Neuron (in vitro differentiated cells): ENCODE results near the gene NRP2.

Source experiments
- H2AFZ ChIP-seq: one replicate; pipeline ENCODE4 v1.6.1; 2013; ENCODE audit warnings: low read depth, mild to moderate bottlenecking, inconsistent platforms, low read length, moderate library complexity
- H3K27me3 ChIP-seq: one replicate; pipeline ENCODE4 v1.6.1; 2013; ENCODE audit warnings: low read length; ENCODE audit not compliant: insufficient read depth
- H3K36me3 ChIP-seq: one replicate; pipeline ENCODE4 v1.6.1; 2013; ENCODE audit warnings: low read length; ENCODE audit not compliant: insufficient read depth
- H3K4me1 ChIP-seq: one replicate; pipeline ENCODE4 v1.6.1; 2013; ENCODE audit warnings: low read length; ENCODE audit not compliant: insufficient read depth
- H3K4me3 ChIP-seq: 2 replicates; pipeline ENCODE4 v1.5.1; 2013; ENCODE audit warnings: mild to moderate bottlenecking, low read length, moderate library complexity
- H3K9me3 ChIP-seq: one replicate; pipeline ENCODE4 v1.6.1; 2013; ENCODE audit warnings: low read length

Gene NRP2

GRCh38 chr2:205776720-205777119 is 94.4 kb downstream of the NRP2 start:
- Histone ChIP-seq H3K4me3 (no peak overlapping the region), H3K9me3 (no peaks in the 10 kb centered on the region), H3K36me3 (no peaks in the 10 kb centered on the region), H2AFZ (no peak overlapping the region), H3K4me1 (peaks cover 24% of the 10 kb centered on the region), H3K27me3 (no peaks in the 10 kb centered on the region)

DNA sequence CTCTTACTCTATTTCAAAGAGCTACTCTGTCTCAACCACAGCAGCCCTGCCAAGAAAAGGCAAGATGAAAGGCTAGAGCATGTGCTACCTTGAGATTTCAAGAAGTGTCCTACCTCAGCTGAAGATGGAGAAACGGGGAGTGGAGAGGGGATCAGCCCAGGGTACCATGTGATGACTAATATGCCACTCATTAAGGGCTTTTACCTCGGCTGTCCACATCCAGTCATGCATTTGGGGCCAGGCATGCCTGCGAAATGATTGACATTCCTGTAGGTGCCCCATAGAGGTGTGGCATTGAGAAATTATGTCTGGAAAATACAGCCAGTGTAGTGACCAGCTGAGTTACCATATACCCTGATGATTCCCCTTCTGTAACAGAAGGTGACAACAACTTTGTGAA is 96.1 kb downstream of the NRP2 start:
- H3K9me3 ChIP-seq: peaks cover 2% of the 10 kb centered on the region
- no peaks in the 10 kb centered on the region for H3K27me3 ChIP-seq
- peaks cover 24% of the 10 kb centered on the region for H3K4me1 ChIP-seq
- no peaks in the 10 kb centered on the region for H3K36me3 ChIP-seq
- H3K4me3 ChIP-seq: no peak overlapping the region
- H2AFZ ChIP-seq: no peak overlapping the region

- no peak overlapping the region for H3K4me3 ChIP-seq
- no peaks in the 10 kb centered on the region for H3K36me3 ChIP-seq
- H3K4me1 ChIP-seq: peaks cover 21% of the 10 kb centered on the region
- peaks cover 2% of the 10 kb centered on the region for H3K9me3 ChIP-seq
- H3K27me3 ChIP-seq: no peaks in the 10 kb centered on the region
- H2AFZ ChIP-seq: no peak overlapping the region
Measured at GRCh38 chr2:205780645-205781044, 98.3 kb downstream of the NRP2 start.

- no peaks in the 10 kb centered on the region for H3K36me3 ChIP-seq
- no peaks in the 10 kb centered on the region for H3K27me3 ChIP-seq
- no peak overlapping the region for H2AFZ ChIP-seq
- H3K9me3 ChIP-seq: peaks cover 2% of the 10 kb centered on the region
- peaks cover 24% of the 10 kb centered on the region for H3K4me1 ChIP-seq
- no peak overlapping the region for H3K4me3 ChIP-seq
Measured at GRCh38 chr2:205781244-205781931, 99.1 kb downstream of the NRP2 start.

- Histone ChIP-seq H3K4me1 (peaks cover 24% of the 10 kb centered on the region), H3K36me3 (no peaks in the 10 kb centered on the region), H3K4me3 (no peak overlapping the region), H3K27me3 (no peaks in the 10 kb centered on the region), H2AFZ (no peak overlapping the region), H3K9me3 (peaks cover 2% of the 10 kb centered on the region)
Measured at GRCh38 chr2:205782941-205783340, 100.6 kb downstream of the NRP2 start.

DNA sequence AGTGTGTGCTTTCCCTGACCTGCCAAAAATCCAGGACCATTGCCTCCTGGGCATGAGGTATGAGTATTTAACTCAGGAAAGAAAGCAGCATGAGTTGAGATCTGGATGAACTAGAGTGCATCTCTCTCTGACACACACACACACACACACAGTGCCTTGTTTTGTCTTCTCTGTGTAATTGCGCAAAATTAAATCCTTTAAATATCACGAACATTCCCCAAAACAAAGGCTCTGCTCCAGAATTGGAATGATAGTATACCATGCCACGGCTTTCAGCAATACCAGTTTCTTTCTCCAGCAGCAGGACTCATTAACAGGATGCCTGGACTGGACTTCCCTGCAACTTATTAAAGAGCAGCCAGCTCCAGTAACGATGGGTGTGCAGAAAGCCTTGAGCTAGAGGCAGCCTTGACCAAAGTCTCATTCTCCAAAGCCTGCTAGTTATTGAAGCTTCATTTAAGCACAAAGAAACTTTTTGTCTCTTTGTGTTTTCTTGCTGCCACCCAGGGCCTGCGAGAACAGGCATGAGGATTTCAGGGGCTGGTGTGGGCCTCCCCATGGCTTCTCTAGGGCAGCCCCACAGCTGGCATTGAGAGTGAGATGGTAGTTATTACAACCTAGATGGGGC is 101.7 kb downstream of the NRP2 start:
- no peak overlapping the region for H2AFZ ChIP-seq
- H3K36me3 ChIP-seq: no peaks in the 10 kb centered on the region
- no peaks in the 10 kb centered on the region for H3K27me3 ChIP-seq
- H3K4me3 ChIP-seq: no peak overlapping the region
- H3K4me1 ChIP-seq: peaks cover 24% of the 10 kb centered on the region
- peaks cover 2% of the 10 kb centered on the region for H3K9me3 ChIP-seq

- Histone ChIP-seq H3K4me1 (peaks cover 24% of the 10 kb centered on the region), H3K36me3 (no peaks in the 10 kb centered on the region), H2AFZ (no peak overlapping the region), H3K27me3 (no peaks in the 10 kb centered on the region), H3K4me3 (no peak overlapping the region), H3K9me3 (peaks cover 2% of the 10 kb centered on the region)
Measured at GRCh38 chr2:205785507-205786260, 103.4 kb downstream of the NRP2 start.

DNA sequence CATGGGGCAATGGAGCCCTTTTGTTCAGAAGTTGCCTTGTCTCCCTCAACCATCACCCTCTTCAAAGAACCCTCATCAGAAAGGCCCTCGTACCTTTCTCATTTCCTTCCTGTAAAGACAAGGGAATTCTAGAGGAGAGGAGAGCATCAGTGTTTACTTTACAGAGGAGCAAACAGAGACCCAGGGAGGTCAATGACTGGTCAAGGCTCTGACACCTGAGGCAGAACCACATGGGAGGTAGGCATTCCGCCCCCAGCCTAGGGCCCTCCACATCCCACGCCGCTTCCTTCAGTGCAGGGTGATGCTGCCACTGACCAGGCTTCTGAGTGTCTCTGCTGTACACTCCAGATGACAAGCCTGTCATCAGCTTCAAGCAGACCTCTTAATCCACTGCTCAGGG is 104.7 kb downstream of the NRP2 start:
- no peak overlapping the region for H2AFZ ChIP-seq
- no peaks in the 10 kb centered on the region for H3K36me3 ChIP-seq
- H3K4me3 ChIP-seq: no peak overlapping the region
- peaks cover 23% of the 10 kb centered on the region for H3K4me1 ChIP-seq
- H3K27me3 ChIP-seq: no peaks in the 10 kb centered on the region
- H3K9me3 ChIP-seq: peaks cover 2% of the 10 kb centered on the region

DNA sequence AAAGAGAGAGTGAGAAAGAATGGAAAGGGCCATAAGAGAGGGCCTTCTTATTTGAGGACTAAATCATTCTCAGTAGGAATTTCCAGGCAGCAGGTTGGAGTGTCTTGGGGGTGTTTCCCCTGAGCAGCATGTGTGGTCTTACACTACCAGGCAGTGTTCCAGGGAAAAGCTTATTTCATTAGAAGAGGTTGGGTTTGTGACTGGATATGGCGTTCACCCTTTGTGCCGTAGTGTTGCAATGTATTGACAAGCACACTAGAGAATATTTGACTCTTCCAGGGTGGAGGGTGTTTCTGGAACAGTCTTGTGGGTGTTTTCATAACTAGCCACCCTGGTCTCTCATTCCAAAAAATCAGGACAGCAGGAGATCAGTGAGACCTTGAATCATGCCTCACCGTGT is 105.5 kb downstream of the NRP2 start:
- H3K4me3 ChIP-seq: no peak overlapping the region
- H3K27me3 ChIP-seq: no peaks in the 10 kb centered on the region
- H3K36me3 ChIP-seq: no peaks in the 10 kb centered on the region
- peaks cover 2% of the 10 kb centered on the region for H3K9me3 ChIP-seq
- H2AFZ ChIP-seq: no peak overlapping the region
- peaks cover 23% of the 10 kb centered on the region for H3K4me1 ChIP-seq

DNA sequence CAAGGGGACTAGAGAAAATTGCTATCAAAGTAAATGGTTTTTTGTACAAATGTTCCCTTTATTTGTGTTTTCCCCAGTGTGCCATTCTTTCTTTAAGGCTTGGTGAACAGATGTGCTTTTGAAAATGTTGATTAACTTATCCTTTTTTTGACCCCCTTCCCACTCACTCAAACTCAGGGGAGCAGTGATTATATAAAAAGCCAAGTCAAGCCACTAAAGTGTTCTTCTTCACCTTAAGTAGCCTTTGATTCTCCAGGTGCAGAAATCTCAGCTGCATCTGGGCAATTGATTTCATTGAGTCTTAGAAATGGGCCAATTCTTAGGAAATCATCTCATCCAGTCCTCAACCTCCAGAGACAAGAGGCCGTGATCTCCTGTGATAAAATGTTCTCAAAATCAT is 107.6 kb downstream of the NRP2 start:
- H3K36me3 ChIP-seq: peaks cover 6% of the 10 kb centered on the region
- peaks cover 10% of the 10 kb centered on the region for H3K4me1 ChIP-seq
- no peak overlapping the region for H3K4me3 ChIP-seq
- H2AFZ ChIP-seq: no peak overlapping the region
- H3K27me3 ChIP-seq: no peaks in the 10 kb centered on the region
- H3K9me3 ChIP-seq: peaks cover 4% of the 10 kb centered on the region

DNA sequence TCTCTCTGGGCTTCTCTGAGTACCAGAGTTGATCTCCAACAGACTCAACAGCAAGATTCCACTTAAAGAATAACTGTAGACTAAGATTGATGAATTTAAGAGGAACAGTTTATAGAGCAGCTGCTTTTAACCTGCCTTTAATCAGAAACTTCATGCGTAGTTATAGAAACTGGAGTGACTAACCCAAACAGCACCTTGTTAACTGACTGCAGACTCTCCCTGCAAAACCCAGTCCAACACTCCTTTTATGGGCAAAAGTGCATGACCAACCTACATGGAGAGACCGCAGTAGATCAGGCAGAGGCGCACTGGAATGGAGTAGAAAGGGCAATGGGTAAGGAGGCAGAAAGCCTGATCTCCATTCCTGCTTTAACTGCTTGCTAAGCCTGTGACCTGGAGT is 110.6 kb downstream of the NRP2 start:
- Histone ChIP-seq H3K36me3 (peaks cover 18% of the 10 kb centered on the region), H3K4me1 (no peaks in the 10 kb centered on the region), H3K9me3 (peaks cover 4% of the 10 kb centered on the region), H3K4me3 (no peak overlapping the region), H2AFZ (no peak overlapping the region), H3K27me3 (no peaks in the 10 kb centered on the region)

GRCh38 chr2:205796805-205797313 is 114.6 kb downstream of the NRP2 start:
- Histone ChIP-seq H3K4me1 (no peaks in the 10 kb centered on the region), H3K27me3 (no peaks in the 10 kb centered on the region), H3K4me3 (no peak overlapping the region), H3K36me3 (peaks cover 18% of the 10 kb centered on the region), H2AFZ (no peak overlapping the region), H3K9me3 (peaks cover 8% of the 10 kb centered on the region)

DNA sequence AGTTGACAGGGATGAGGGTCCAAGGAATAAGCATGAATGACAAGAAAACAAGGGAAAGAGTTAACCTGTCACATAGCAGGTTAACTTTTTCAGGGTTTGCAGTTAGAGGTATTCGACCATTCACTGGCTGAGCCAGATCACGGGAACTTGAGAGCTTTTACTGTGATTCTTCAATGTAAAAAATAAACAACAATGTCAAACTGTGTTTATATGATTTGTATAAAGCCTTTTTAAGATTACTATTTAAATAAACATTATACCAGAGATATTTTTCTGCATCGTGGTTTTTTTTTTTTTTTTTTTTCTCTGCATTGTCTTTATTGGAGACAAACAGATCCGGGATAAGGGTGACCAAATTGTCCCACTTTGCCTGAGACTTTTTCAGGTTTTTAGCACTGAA is 115.6 kb downstream of the NRP2 start:
- H3K4me1 ChIP-seq: no peaks in the 10 kb centered on the region
- peaks cover 8% of the 10 kb centered on the region for H3K9me3 ChIP-seq
- peaks cover 18% of the 10 kb centered on the region for H3K36me3 ChIP-seq
- H3K27me3 ChIP-seq: no peaks in the 10 kb centered on the region
- H3K4me3 ChIP-seq: no peak overlapping the region
- no peak overlapping the region for H2AFZ ChIP-seq
